DMS79 treated with DMSO at 0.1 percent for 48 hours (cell line): ENCODE measurements around the gene E4F1.

ENCODE experiments used
- DNase-seq: peaks from one replicate; lab custom pipeline; 2025; lab: John Stamatoyannopoulos, UW

Gene E4F1

DNA sequence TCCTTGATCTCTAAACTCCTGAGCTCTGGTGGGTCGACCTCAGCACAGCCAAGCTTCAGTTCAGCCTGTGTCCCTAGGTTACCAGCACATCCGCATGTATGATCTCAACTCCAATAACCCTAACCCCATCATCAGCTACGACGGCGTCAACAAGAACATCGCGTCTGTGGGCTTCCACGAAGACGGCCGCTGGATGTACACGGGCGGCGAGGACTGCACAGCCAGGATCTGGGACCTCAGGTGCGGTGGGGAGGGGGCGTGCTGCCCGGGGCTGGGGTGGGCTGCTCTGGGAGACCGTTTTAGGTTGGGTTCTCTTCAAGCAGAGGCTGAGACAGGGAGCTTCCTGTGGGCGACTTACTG lies 17.0 kb upstream of the E4F1 start:
- no peak for DNase-seq

DNA sequence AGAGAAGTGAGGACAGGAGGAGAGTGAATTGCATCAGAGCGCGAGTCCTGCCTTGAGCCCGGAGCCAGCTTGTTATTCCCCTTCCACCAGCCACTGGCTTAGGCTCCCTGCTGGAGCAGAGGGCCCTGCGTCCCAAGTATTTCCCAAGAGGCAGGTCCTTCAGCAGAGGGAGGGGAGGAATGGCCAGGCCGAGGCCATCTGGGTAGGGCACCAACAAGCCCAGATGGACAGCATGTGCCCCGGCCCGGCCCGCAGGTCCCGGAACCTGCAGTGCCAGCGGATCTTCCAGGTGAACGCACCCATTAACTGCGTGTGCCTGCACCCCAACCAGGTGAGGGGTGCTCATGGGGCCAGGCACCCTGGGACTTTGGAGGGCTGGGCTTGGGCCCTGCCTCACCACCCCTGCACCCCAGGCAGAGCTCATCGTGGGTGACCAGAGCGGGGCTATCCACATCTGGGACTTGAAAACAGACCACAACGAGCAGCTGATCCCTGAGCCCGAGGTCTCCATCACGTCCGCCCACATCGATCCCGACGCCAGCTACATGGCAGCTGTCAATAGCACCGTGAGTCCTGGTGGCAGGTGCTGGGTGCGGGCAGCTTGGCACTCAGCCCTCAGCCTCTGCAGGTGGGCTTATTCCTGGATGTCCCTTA lies 16.5 kb upstream of the E4F1 start:
- no peak for DNase-seq

DNA sequence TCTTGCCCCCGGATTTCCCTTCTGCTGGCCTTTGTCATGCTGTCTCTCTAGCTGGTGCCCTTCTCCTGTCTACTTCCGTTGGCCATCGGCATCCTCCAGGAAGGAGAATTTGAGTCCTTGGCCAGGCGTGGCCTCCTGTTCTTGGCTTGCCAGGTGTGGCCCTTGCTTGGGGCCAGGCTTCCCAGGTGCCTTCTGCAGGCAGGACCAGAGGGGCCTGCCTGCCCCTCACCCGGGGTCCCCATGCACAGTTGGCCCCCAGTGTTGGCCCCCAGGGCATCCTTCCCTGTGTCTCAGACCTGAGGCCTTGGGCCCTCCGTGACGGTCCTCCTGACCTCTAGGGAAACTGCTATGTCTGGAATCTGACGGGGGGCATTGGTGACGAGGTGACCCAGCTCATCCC lies 15.5 kb upstream of the E4F1 start:
- no peak for DNase-seq

DNA sequence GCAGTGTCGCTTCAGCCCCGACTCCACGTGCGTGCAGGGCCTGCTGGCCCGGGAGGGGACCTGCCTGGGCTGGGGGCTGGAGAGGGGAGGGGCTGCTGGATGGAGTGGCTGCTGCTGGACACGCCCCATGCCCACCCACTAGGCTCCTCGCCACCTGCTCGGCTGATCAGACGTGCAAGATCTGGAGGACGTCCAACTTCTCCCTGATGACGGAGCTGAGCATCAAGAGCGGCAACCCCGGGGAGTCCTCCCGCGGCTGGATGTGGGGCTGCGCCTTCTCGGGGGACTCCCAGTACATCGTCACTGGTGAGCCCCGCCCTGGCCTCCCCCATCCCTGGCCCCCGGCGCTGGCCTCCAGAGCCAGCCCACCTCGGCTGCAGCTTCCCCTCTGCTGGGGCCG lies 15.1 kb upstream of the E4F1 start:
- DNase-seq: no peak

DNA sequence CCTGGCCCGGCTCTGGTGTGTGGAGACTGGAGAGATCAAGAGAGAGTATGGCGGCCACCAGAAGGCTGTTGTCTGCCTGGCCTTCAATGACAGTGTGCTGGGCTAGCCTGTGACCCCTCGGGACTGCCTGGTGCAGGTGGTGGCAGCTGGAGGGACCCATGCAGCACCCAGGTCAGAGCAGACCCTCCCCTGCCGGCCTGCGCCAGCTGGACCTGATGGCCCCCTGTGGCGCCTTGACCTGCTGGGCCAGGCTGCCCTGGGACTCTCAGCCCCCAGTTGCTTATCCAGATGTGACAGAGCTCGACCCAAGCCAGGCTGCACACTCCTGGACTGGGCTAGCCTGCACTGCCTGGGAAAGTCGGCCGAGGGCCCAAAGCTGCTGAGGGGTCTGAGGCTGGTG lies 14.6 kb upstream of the E4F1 start:
- no peak for DNase-seq

DNA sequence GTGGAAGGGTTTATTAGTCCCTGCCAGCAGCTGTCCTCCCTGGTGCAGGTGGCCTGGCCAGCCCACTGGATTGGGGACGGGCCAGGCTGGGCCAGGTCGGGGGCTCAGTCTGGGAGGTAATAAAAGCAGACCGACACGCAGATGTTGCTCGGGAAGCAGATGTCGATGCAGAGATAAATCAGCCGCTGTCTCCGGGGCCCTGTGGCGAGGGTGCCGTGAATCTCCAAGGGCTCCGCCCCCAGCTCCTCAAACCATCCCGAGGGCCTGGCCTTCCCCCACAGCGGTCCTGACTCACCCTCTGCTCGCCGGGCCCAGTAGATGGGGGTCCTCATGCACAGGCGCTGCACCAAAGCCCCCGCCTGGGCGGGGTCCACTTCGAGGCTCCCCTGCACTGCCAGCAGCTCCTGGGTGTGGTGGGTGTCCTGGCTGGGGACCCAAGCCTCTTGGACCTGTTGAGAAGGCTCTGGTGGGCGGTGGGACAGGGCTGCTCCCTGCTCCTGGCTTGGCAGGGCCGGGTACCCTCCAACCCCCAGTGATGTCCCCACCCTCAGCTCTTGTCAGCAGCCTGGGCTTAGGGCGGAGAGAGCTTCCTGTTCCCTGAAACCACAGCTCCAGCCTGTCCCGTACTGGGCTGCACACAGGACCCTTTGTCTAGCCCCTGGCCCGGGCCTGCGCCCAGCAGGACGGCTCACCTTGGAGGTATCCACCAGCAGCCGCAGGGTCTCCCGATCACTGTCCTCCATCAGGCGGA lies 14.0 kb upstream of the E4F1 start:
- DNase-seq: no peak

DNA sequence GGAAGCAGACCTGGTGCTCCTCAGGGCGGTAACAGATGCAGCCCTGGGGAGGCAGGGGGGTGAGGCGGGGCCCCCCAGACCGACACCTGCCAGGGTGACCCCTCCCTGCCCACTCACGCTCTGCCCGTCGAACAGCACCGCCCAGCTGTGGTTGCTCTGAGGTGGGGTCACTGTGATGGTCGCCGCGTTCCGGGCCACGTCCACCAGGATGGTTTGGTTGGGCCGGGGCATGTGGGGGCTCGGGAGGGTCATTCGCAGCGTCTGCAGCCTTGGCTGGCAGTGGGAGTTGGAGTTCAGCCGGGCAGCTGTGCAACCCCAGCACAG lies 13.4 kb upstream of the E4F1 start:
- no peak for DNase-seq

DNA sequence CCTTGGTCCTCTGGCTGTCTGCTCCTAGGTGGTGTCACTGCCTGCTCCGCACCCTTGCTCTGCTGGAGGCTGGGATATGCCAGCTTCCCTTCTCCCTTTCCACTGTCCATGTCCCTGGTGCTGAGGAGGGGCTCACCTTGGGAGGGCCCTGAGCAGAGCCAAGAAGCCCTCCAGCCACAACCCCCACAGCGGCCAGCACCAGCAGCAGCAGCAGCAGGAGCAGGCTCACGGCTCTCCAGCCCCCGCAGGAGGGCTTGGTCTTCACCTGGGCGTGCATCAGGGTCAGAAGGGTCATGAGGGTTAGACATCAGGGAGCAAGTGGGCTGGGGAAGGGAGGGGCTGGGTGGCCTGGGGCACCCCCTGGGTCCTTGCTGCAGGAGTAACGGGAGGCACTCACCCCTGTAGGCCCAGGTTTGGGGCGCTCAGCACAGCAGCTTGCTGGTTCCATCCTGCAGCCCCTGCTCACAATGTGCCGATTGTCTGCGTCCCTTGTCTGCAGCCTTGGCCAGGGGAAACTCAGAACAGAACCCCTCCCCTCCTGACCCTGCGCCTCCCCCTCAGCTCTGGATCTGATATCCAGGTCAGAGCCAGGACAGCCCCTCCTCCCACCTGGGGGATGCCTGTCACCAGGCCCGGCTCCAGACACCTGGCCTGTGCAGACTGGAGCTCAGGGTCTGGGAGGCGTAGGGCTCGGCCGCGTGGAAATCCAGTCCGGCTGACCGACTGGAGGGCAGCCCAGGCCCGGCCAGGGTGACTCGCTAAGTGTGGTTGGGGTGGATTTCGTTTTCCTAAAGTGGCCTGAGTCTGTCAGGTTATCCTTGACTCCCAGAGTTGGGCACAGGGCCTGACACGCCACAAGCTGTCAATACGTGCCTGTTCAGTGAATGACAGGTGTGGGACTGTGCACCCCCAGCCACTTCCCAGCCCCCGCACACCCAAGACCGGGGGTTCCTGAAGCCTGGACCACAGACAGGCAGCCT lies 12.7 kb upstream of the E4F1 start, which contains the start of gene BRICD5:
TSS of gene BRICD5 (minus strand) at position 478 of the 980 bp plus-strand sequence. CDS start at position 448, 30 bp downstream.
- no peak for DNase-seq

DNA sequence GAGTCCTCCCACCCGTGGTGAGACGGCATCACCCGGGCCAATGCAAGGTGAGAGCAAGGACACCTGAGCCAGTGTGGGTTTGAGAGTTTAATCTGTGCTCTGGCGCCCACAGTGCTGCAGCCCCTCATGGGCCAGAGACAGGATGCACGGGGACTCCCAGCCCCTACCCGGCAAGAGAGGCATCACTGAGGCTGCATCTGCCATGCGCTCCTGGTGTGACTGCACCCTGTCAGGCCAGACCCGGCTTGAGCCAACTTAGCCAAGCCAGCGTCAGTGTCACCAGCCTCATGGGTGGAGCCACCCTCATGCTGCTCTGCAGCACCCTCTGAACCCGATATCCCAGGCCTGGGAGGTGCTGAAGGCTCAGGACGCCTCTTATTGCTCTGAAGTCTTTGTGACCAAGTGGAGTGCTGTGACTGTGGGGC lies 11.5 kb upstream of the E4F1 start:
- no peak for DNase-seq

DNA sequence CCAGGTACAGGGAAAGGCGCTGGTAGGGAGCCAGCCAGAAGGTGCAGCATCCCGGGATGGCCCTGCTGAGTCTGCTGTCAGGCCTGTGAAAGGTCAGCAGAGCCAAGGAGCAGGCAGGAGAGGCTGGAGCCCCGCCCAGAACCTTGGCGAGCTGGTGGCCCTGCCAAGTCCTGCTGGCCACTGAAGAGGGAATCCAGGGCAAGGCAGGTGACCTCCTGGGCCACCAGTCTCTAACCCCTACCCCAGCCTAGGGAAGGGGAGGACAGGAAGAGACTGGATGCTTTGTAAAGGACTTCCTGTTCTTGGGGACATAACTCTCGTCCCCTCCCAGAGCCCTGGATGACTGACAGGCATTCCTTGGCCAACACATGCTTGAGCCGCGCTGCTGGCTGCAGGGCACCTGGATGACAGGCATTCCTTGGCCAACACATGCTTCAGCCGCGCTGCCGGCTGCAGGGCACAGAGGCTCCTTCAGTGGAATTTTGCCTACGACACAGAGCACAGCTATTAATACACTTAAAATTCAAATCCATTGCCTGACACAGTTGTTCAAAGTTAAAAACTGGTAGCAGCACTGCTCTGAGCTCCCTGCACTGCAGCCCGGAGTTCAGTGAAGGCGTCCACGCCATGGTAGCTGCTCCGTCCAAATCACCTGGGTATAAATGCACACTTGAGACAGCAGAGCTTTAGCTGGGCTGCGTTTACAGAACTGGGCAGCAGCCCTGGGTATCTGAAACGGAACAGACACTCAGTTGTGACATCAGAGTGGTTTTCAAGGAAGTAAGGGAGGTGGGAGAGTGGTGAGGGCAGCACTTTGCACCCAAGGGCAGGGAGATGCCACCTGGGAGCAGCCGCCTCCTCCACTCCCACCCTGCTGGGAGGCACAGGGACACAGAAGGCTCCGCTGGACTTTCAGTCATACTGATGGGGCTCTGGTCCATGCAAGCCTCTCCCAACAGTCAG lies 10.7 kb upstream of the E4F1 start:
- DNase-seq: no peak

DNA sequence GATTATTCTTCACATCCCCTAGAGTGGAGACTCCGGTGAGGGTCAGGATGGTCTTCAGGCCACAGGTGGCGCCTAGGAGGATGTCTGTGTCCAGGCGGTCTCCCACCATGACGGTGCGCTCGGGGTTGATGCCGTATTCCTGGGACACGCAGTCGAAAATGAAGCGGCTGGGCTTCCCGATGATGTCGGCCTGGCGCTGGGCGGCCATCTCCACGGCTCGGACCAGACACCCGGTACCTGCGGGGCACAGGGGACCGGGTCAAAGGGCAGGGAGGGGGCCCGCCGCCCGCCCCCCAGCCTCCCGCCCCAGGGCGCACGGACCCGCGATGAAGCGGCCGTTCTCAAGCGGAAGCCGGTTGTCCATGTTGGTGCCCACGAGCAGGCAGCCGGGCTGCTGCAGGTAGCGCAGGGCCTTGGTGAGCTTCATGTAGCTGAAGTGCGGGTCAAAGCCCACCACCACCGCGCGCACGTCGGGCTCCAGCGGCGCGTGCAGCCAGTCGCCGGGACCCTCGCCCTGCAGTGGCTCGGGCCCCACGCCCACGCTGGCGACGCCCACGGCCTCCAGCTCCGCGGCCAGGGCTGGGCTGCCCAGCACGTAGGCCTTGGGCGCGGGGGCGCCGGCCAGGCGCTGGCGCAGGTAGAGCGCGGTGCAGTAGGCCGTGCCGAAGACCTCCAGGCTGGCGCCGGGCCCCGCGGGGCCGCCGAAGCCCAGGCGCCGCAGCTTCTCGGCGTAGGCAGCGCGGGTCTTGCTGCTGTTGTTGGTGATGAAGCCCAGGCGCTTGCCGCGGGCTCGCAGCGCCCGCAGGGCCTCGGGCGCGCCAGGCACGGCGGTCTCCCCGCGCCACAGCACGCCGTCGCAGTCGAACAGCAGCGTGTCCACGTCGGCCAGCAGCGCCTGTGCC lies 9.3 kb upstream of the E4F1 start:
- no peak for DNase-seq

DNA sequence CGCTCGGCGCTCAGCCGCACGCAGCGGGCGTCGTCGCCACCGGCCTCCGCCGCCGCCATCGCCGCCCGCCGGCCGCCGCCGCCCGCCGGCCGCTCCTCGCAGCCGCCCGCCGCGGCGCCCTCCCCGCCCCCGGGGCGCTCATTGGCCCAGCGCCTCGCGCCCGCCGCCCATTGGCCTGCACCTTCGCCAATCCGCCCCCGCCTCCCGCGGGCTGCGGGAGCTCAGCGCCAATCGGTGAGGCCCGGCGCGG lies 8.7 kb upstream of the E4F1 start, which contains the start of gene PGP:
TSS of gene PGP (minus strand) at position 122 of the 250 bp plus-strand sequence. CDS start at position 59, 63 bp downstream.
- no peak for DNase-seq

DNA sequence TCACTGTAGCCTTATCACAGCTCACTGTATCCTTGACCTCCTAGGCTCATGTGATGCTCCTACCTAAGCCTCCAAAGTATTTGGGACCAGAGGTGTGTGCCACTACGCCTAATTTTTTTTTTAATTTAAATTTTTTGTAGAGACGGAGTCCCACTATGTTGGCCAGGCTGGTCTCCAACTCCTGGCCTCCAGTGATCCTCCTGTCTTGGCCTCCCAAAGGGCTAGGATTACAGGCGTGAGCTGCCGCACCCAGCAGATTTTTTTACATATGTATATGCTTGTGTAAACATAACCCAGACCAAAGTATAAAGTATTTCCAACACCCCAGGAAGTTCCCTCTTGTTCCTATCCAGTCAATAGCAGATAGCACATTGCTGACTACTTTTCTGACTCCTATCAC lies 7.1 kb upstream of the E4F1 start:
- DNase-seq: no peak

DNA sequence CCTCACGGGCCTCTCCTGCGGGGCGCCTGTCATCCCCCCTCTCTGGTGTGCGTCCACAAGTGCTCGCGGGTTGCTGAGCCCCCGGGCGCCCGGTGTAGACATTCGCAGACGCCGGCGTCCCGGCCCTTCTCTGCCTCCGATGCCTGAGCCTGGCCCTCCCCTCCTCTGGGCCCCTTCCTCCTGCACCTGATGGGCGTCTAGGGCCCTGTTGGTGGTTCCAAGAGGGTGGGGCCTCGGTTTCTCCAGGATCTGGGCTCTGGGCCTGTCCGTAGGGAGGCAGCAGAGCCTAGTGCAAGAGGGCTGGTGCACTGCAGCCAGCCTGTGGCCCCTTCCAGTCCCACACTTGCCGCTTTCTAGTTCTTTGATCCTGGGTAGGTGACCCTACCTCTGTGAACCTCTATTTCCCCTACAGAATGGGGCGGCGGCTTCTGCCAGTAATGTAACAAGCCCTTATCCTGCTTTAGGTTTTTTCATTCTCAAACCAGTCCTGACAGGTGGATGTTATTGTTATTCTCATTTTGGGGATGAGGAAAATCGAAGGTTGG lies 623 bp downstream of the E4F1 start:
- peak; percentile 14 for DNase-seq

DNA sequence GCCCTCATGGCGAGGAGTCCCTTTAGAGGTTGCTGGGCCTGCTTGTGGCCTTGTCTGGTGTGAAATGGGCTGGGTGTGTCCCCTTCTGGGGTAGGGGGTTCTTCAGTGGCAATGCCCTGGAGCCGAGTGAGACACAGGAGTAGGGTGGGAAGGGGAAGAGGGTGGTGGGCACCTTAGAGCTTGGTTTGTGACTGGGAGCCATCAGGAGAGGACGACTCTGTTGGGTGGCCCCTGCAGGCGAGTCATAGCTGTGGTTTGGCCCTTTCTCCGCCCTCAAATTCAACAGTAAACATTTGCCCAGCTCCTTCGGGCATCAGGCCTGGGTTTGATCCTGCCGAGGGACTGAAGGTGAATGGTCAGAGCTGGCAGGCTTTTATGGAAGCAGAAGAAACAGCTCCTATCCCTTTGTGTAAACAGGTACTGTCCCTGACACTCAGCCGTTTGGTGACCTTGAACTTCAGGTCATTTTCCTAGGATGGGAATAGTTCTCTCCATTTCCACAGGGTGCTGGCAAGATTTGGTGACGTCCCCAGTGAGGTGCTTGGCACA lies 2.9 kb downstream of the E4F1 start:
- DNase-seq: no peak

DNA sequence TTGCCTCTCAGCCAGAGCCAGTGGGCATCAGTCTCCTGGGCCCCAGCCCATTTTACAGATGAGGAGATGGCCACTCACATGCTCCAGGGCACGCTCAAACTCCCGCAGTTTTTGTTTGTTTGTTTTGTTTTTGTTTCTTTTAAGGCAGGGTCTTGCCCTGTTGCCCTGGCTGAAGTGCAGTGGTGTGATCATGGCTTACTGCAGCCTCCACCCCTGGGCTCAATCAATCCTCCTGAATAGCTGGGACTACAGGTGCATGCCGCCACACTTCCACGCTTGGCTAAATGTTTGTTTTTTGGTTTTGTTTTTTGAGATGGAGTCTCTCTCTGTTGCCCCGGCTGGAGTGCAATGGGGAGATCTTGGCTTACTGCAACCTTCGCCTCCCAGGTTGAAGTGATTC lies 3.5 kb downstream of the E4F1 start:
- no peak for DNase-seq

DNA sequence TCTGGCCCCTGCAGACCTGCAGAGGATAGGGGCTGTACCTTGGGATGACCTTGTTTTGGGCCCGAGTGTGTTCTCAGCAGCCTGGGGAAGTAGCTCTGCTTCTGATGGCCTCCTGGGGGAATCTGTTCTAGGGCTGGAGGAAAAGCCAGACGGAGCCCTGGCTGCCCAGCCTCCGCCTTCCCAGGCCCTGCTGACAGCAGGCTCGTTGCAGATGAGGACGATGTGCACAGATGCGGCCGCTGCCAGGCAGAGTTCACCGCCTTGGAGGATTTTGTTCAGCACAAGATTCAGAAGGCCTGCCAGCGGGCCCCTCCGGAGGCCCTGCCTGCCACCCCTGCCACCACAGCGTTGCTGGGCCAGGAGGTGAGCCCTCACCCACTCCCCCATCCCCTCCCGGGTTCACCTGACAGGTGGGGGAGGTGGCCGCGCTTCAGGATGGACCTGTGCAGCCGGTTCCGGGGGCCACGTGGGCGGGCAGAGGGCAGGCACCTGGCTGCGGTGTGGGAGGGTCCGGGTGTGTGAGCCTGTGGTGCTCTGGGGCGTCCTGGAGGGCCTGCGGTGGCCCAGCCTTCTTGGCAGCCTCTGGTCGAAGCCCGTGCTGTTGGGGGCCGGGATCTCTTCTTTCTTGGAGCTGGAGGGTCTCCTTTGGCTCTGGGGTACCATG lies 4.9 kb downstream of the E4F1 start:
- no peak for DNase-seq

DNA sequence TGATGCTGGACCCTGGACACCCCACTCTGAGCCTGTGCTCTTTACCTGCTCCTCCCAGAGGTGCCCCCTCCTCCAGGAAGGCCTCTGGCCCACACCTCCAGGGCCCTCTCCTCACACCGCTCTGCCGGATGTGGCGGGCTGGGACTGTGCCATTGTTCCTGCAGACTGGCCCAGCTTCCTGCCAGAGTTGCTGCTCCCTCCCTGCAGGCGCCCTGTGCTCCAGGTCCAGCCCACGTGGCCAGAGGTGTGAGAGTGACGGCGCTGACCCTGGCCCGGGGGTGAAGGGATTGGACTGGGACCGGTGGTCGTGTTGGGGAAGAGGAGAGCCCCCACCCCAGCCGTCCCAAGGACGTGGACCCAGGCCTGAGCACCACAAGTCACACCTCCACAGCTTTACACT lies 5.7 kb downstream of the E4F1 start:
- no peak for DNase-seq

DNA sequence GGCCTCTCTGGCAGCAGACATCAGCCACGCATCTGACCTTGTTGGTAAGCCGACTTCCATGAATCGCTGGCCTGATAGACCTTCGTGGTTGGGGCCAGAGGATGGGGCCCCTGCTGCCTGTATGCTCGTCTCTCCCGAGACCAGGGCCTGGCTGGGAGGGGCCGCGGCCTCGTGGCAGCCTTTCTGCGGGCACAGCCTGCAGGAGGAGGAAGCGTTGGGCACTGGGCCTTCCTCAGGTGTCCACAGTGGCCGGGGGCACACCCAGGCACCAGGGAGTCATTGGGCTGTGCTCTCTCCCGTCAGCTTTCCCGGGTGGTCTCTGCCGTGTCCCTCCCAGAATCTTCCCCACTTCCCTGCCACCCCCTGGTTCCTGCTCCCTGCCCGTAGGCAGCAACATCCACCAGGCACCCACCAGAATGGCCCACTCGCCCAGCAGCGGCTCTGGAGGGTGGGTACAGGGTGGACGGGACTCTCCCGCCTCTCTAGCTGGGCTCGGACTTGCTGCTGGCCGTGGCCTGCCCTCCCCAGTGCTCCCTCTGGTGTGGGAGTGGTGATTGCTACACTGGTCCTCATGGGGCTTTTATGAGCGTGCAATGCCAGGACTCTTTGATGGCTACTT lies 6.3 kb downstream of the E4F1 start:
- DNase-seq: no peak
